NCI-H526 treated with DMSO at 0.1 percent for 48 hours (cell line): ENCODE results near the gene TMEM208.
A peak's percentile ranks its signal among the peaks of the same experiment; 100 is the strongest.

Experiments used
- DNase-seq: peaks from one replicate; lab custom pipeline; 2025; lab: John Stamatoyannopoulos, UW

TMEM208 gene

GRCh38 chr16:67191995-67192681 is 34.8 kb upstream of the TMEM208 start, which contains the start of gene E2F4:
Gene E2F4 (plus strand): TSS chr16:67192155. CDS start chr16:67192228, 73 bp downstream.
- DNase-seq, result peak; percentile 41

- no peak for DNase-seq
Observed at GRCh38 chr16:67192781-67193361, 34.1 kb upstream of the TMEM208 start.

GRCh38 chr16:67193536-67193935 is 33.4 kb upstream of the TMEM208 start:
- DNase-seq, result no peak

GRCh38 chr16:67194260-67194659 is 32.7 kb upstream of the TMEM208 start:
- no peak for DNase-seq

GRCh38 chr16:67195676-67196075 is 31.3 kb upstream of the TMEM208 start:
- no peak for DNase-seq

- no peak for DNase-seq
Observed at GRCh38 chr16:67196881-67197280, 30.0 kb upstream of the TMEM208 start.

- DNase-seq, result no peak
Observed at GRCh38 chr16:67197704-67198103, 29.2 kb upstream of the TMEM208 start.

GRCh38 chr16:67198238-67198734 is 28.6 kb upstream of the TMEM208 start:
- DNase-seq, result peak; percentile 19

- peak; percentile 1 for DNase-seq
Observed at GRCh38 chr16:67199011-67199807, 27.7 kb upstream of the TMEM208 start, which contains the start of gene ELMO3. Gene ELMO3 (plus strand): TSS chr16:67199131. CDS start chr16:67199327, 196 bp downstream.

- no peak for DNase-seq
Observed at GRCh38 chr16:67199808-67200198, 27.1 kb upstream of the TMEM208 start.

- no peak for DNase-seq
Observed at GRCh38 chr16:67200491-67200890, 26.4 kb upstream of the TMEM208 start.

- no peak for DNase-seq
Observed at GRCh38 chr16:67201411-67202345, 25.3 kb upstream of the TMEM208 start.

GRCh38 chr16:67202426-67202825 is 24.5 kb upstream of the TMEM208 start:
- no peak for DNase-seq

GRCh38 chr16:67202956-67203493 is 23.9 kb upstream of the TMEM208 start:
- DNase-seq, result no peak

- no peak for DNase-seq
Observed at GRCh38 chr16:67204076-67204475, 22.9 kb upstream of the TMEM208 start.

- no peak for DNase-seq
Observed at GRCh38 chr16:67206129-67206837, 20.6 kb upstream of the TMEM208 start.

- no peak for DNase-seq
Observed at GRCh38 chr16:67206838-67207248, 20.1 kb upstream of the TMEM208 start.

GRCh38 chr16:67207249-67208091 is 19.5 kb upstream of the TMEM208 start:
- DNase-seq, result no peak

- DNase-seq, result no peak
Observed at GRCh38 chr16:67208154-67208896, 18.6 kb upstream of the TMEM208 start.
